Measurements from ENCODE around the gene GATA3.

GATA3 gene

GRCh38 chr10:8075282-8076260 lies 21.1 kb downstream of the GATA3 start:
- FAIRE-seq = no peak
- no peak for DNase-seq (ENCODE audit: insufficient read length, low spot score)
- TF ChIP-seq, protein P1, sequence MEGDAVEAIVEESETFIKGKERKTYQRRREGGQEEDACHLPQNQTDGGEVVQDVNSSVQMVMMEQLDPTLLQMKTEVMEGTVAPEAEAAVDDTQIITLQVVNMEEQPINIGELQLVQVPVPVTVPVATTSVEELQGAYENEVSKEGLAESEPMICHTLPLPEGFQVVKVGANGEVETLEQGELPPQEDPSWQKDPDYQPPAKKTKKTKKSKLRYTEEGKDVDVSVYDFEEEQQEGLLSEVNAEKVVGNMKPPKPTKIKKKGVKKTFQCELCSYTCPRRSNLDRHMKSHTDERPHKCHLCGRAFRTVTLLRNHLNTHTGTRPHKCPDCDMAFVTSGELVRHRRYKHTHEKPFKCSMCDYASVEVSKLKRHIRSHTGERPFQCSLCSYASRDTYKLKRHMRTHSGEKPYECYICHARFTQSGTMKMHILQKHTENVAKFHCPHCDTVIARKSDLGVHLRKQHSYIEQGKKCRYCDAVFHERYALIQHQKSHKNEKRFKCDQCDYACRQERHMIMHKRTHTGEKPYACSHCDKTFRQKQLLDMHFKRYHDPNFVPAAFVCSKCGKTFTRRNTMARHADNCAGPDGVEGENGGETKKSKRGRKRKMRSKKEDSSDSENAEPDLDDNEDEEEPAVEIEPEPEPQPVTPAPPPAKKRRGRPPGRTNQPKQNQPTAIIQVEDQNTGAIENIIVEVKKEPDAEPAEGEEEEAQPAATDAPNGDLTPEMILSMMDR (IDR thresholded peaks at IDR 0.05; ENCODE audit: insufficient read depth, missing control alignments) = no peak

DNA sequence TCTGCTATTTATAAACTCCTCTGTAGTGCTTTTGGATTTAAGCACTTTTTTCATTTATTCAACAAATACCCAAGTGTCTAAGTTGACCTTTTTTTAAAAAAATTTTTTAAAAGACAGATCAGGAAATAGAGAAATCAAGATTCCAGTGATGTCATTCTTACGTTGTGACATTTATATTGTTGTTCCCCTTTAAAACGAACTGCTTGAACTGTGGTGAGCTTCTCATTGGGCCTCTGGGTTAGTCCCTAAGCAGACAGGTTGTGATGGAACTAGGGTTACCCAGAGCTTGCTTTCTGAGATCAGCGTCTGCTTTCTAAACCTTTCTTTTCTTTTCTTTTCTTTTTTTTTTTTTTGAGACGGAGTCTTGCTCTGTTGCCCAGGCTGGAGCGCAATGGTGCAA lies 22.4 kb downstream of the GATA3 start:
- DNase-seq (ENCODE audit: insufficient read length, low spot score) (no peak), FAIRE-seq (no peak)
- TF ChIP-seq, protein P1 (IDR thresholded peaks at IDR 0.05; ENCODE audit: insufficient read depth, missing control alignments) = no peak

- DNase-seq (ENCODE audit: insufficient read length, low spot score) = no peak
- FAIRE-seq = no peak
- TF ChIP-seq, protein P1 (IDR thresholded peaks at IDR 0.05; ENCODE audit: insufficient read depth, missing control alignments) = no peak
Observed at GRCh38 chr10:8078027-8078426, 23.5 kb downstream of the GATA3 start.

DNA sequence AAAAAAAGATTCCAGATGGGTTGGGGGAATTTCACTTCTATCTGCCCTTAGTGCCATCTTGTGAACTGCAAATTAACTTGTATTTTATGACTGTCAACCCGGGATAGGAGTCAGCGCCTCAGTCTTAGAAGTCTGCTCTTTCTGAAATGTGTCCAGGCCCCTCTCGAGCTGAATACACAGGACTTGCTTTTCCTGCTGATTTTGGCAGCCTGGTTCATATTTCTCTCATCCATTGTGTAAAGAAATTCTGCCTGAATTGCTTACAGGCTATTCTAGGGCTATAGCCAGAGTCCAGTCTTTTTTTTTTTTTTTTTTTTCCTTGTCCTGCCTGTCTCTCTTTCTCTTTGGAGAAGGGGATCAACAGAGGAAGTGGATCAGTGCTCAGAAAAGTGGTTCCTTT lies 24.6 kb downstream of the GATA3 start:
- DNase-seq (ENCODE audit: insufficient read length, low spot score) (no peak), FAIRE-seq (no peak)

DNA sequence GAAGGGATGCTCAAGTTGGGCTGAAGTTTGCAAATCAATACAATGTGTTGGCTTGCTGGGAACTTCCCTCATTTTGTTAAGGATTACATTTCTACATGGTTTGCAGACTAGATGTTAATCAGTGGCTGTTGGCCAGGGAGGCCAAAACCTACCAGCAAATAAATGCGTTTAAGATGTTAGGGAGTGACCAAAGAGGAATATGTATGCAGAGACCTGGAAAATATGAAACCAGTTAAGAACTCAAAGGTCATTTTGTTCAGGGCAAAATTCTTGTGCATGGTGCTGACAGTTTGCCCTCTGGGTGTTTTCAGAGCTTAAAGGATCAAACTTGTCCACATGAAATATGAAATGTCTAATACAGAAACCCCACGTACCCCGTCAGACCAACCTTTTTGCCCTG lies 30.3 kb downstream of the GATA3 start:
- no peak for DNase-seq (ENCODE audit: insufficient read length, low spot score)
- no peak for FAIRE-seq
- TF ChIP-seq, protein P1 (IDR thresholded peaks at IDR 0.05; ENCODE audit: insufficient read depth, missing control alignments) = no peak

More for the DNA sequence above, 24.6 kb downstream of the GATA3 start:
- TF ChIP-seq, protein P1 (IDR thresholded peaks at IDR 0.05; ENCODE audit: insufficient read depth, missing control alignments) = no peak

- FAIRE-seq (no peak), DNase-seq (ENCODE audit: insufficient read length, low spot score) (no peak)
- TF ChIP-seq, protein P1 (IDR thresholded peaks at IDR 0.05; ENCODE audit: insufficient read depth, missing control alignments) = no peak
Observed at GRCh38 chr10:8085251-8085650, 30.8 kb downstream of the GATA3 start.

DNA sequence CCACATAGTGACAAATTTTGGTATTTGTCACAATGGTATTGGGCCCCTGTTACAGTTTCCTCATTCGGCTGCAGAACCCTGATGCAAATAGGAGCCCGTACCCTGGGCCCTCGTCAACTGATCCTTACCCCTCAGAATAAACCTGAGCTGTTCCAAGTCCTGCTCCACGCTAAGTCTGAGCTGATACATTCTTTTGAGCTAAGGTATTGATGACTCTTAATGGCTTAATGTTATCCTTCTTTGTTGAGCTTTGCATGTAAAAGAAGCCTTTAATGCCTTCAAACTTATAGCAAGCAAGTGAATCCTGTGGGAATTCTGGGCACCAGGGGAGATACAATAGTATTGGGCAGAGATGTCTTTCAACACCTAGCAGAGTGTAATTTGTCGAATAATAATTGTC lies 31.8 kb downstream of the GATA3 start:
- DNase-seq (ENCODE audit: insufficient read length, low spot score) (no peak), FAIRE-seq (no peak)
- TF ChIP-seq, protein P1 (IDR thresholded peaks at IDR 0.05; ENCODE audit: insufficient read depth, missing control alignments) = no peak
